HEK293T (cell line): ENCODE results near the gene FILIP1L.

Experiments
- CTCF ChIA-PET: fragments of 350-600 bp; formaldehyde crosslinking; extraction: SDS; loops from one replicate; lab custom pipeline; 2021; ENCODE audit warnings: antibody characterized with exemption, inconsistent platforms; lab: Yijun Ruan, JAX
- POLR2A ChIA-PET: fragments of 350-600 bp; formaldehyde crosslinking; extraction: SDS; loops from one replicate; lab custom pipeline; 2020; ENCODE audit warnings: antibody characterized with exemption, inconsistent platforms; lab: Yijun Ruan, JAX
- DNase-seq: peaks from one replicate; pipeline ENCODE4 v3.0.0; 2012; ENCODE audit warnings: mixed read lengths; ENCODE audit errors: extremely low spot score
- ARNT ChIP-seq: fragments of 450-650 bp; IDR thresholded peaks from 2 replicates; pipeline ENCODE4 v1.6.1; 2017; ENCODE audit warnings: mild to moderate bottlenecking
- BHLHE40 ChIP-seq: fragments of 450-650 bp; IDR thresholded peaks from 2 replicates; pipeline ENCODE4 v1.6.1; 2016; ENCODE audit warnings: mild to moderate bottlenecking, moderate library complexity, borderline replicate concordance
- CTBP1 ChIP-seq: fragments of 450-650 bp; IDR thresholded peaks from 2 replicates; pipeline ENCODE4 v1.6.1; 2016; ENCODE audit warnings: borderline replicate concordance
- ELF4 ChIP-seq: fragments of 450-650 bp; IDR thresholded peaks from 2 replicates; pipeline ENCODE4 v1.6.1; 2017; ENCODE audit warnings: antibody characterized with exemption
- FOXA1 ChIP-seq: fragments of 450-650 bp; IDR thresholded peaks from 2 replicates; pipeline ENCODE4 v1.6.1; 2016; ENCODE audit warnings: mild to moderate bottlenecking
- FOXK2 ChIP-seq: fragments of 450-650 bp; IDR thresholded peaks from 2 replicates; pipeline ENCODE4 v1.6.1; 2016; ENCODE audit warnings: mild to moderate bottlenecking
- FOXM1 ChIP-seq: fragments of 450-650 bp; IDR thresholded peaks from 2 replicates; pipeline ENCODE4 v1.6.1; 2017; ENCODE audit warnings: mild to moderate bottlenecking, borderline replicate concordance
- HDGF ChIP-seq: fragments of 450-650 bp; IDR thresholded peaks from 2 replicates; pipeline ENCODE4 v1.6.1; 2017; ENCODE audit warnings: antibody characterized with exemption, borderline replicate concordance
- L3MBTL2 ChIP-seq: fragments of 450-650 bp; conservative IDR thresholded peaks from 2 replicates; pipeline ENCODE4 v1.6.1; 2016; ENCODE audit warnings: mild to moderate bottlenecking
- LEF1 ChIP-seq: fragments of 450-650 bp; IDR thresholded peaks from 2 replicates; pipeline ENCODE4 v1.6.1; 2017; ENCODE audit warnings: mild to moderate bottlenecking, borderline replicate concordance
- NFRKB ChIP-seq: fragments of 450-650 bp; IDR thresholded peaks from 2 replicates; pipeline ENCODE4 v1.6.1; 2016; ENCODE audit warnings: mild to moderate bottlenecking, moderate library complexity
- SP1 ChIP-seq: fragments of 450-650 bp; IDR thresholded peaks from 2 replicates; pipeline ENCODE4 v1.6.1; 2017
- SUZ12 ChIP-seq: fragments of 450-650 bp; IDR thresholded peaks from 2 replicates; pipeline ENCODE4 v1.6.1; 2016; ENCODE audit warnings: mild to moderate bottlenecking
- TARDBP ChIP-seq: fragments of 450-650 bp; IDR thresholded peaks from 2 replicates; pipeline ENCODE4 v1.6.1; 2016
- ZNF384 ChIP-seq: fragments of 450-650 bp; IDR thresholded peaks from 2 replicates; pipeline ENCODE4 v1.6.1; 2016
- TF ChIP-seq, protein P1 (sequence below): fragments of 450-650 bp; IDR thresholded peaks from 2 replicates; pipeline ENCODE4 v1.6.1; 2016

The FILIP1L gene

DNA sequence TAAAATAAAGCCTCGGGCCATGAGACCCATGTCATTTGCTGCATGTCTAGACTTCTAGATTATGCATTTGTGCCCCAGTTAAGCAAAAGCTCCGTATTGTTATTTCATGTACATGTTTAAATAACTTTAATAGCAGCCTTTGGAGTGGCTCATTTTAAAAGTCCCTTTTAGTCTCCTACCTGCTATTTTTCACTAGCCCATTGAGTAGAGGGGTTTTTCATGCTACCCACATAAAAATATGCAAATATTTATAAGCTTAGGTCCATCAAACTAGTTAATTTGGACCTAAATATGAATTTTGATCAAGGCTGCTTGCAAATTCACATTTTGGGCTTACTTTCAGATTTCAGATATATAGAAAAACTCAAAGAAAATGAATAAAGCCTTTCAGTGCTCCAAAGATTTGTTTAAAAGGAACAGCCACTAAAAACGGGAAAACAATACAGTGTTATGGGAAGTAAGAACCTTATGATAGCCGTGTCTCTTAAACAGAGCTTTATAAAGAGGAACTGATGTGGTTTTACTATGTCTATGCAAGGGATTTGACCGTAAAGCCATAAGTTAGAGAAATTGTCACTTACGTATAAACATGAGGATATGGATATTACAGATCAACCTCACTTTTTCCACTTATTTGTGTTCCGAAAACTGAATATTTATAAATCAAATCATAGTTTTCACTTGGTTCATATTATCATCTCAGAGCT lies 30.0 kb downstream of the FILIP1L start:
- POLR2A ChIA-PET, result no interaction called here
- CTCF ChIA-PET, result no interaction called here
- TF ChIP-seq, protein P1, sequence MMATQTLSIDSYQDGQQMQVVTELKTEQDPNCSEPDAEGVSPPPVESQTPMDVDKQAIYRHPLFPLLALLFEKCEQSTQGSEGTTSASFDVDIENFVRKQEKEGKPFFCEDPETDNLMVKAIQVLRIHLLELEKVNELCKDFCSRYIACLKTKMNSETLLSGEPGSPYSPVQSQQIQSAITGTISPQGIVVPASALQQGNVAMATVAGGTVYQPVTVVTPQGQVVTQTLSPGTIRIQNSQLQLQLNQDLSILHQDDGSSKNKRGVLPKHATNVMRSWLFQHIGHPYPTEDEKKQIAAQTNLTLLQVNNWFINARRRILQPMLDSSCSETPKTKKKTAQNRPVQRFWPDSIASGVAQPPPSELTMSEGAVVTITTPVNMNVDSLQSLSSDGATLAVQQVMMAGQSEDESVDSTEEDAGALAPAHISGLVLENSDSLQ, result no peak
- no peak for TF ChIP-seq ELF4
- TF ChIP-seq FOXA1, result no peak
- TF ChIP-seq L3MBTL2, result no peak
- no peak for TF ChIP-seq HDGF
- no peak for DNase-seq

DNA sequence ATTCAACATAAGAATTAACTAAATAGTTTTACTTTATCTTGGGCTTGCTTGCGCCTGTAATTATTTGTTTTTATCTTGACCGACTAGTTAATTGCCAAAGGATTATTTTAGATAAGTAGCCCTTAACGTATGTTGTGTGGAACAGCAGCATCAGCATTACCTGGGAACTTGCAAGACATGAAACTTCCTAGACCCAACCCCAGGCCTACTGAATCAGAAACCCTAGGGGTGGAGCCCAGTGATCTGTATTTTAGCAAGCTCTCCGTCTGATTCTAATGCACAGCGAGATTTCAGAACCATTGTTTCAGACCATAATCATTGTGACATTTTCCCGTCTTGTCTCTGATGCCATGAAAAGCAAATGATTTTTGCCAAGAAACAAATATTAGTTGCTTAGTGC lies 31.1 kb downstream of the FILIP1L start:
- ChIA-PET POLR2A (no interaction called here), CTCF (no interaction called here)
- no peak for DNase-seq
- TF ChIP-seq ZNF384 (no peak), ELF4 (no peak), FOXK2 (no peak), FOXA1 (no peak), SUZ12 (no peak), SP1 (no peak), ARNT (no peak), FOXM1 (no peak), L3MBTL2 (no peak), CTBP1 (no peak)
- TF ChIP-seq, protein P1, result no peak

DNA sequence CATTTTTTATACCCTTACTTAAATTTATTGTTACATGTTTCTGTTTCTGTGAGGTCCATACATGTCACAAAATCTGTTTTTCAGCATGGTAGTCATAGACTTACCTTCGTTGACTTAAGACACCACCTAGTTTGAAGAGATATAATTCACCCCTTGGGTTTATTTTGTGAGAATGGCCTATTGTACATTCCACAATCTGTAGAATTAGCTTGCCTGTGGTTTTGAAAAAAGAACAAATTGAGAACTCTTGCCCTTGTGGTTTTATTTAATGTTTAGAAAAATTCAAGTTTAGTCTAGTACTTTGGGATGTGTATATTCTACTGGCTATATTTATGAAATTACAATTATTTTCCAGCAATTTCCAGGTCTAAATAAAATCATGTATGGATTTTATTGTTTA lies 31.6 kb downstream of the FILIP1L start:
- ChIA-PET CTCF (no interaction called here), POLR2A (no interaction called here)
- TF ChIP-seq ZNF384 (no peak), ARNT (no peak), FOXA1 (no peak), TARDBP (no peak), FOXK2 (no peak), CTBP1 (no peak), BHLHE40 (no peak), SP1 (no peak), SUZ12 (no peak), NFRKB (no peak), LEF1 (no peak), HDGF (no peak), FOXM1 (no peak), L3MBTL2 (no peak), ELF4 (no peak)
- TF ChIP-seq, protein P1, result no peak
- no peak for DNase-seq

- no peak for DNase-seq
- ChIA-PET POLR2A (no interaction called here), CTCF (no interaction called here)
- TF ChIP-seq LEF1, result no peak
- TF ChIP-seq, protein P1, result no peak
- no peak for TF ChIP-seq FOXA1
- TF ChIP-seq ELF4, result no peak
- no peak for TF ChIP-seq BHLHE40
- no peak for TF ChIP-seq TARDBP
- TF ChIP-seq FOXM1, result no peak
- TF ChIP-seq FOXK2, result no peak
- TF ChIP-seq SUZ12, result no peak
- no peak for TF ChIP-seq SP1
- TF ChIP-seq HDGF, result no peak
- no peak for TF ChIP-seq L3MBTL2
- TF ChIP-seq NFRKB, result no peak
- TF ChIP-seq CTBP1, result no peak
- TF ChIP-seq ARNT, result no peak
These were observed 32.2 kb downstream of the FILIP1L start for GRCh38 chr3:100081986-100082692.

GRCh38 chr3:100081311-100081710 lies 33.0 kb downstream of the FILIP1L start:
- no peak for TF ChIP-seq LEF1
- no peak for TF ChIP-seq SP1
- no peak for TF ChIP-seq FOXM1
- no peak for TF ChIP-seq FOXA1
- TF ChIP-seq ZNF384, result no peak
- no peak for TF ChIP-seq L3MBTL2
- no peak for TF ChIP-seq BHLHE40
- no peak for TF ChIP-seq NFRKB
- no peak for TF ChIP-seq SUZ12
- no peak for TF ChIP-seq TARDBP
- TF ChIP-seq CTBP1, result no peak
- no peak for TF ChIP-seq HDGF
- TF ChIP-seq ARNT, result no peak
- TF ChIP-seq ELF4, result no peak
- TF ChIP-seq, protein P1, result no peak
- no peak for TF ChIP-seq FOXK2
- DNase-seq, result no peak
- CTCF ChIA-PET, result no interaction called here

More at GRCh38 chr3:100081311-100081710, 33.0 kb downstream of the FILIP1L start:
- POLR2A ChIA-PET, result no interaction called here
